Breast epithelium (tissue), 4 donors: ENCODE results near the gene PCDH9. TPM values are rescaled to one million over a fixed set of nuclear protein-coding genes. Genes with fewer than 3 reads are reported as not detected.

Experiments
- DNase-seq, 2 donors: peaks; one replicate each; pipeline ENCODE4 v3.0.0-alpha.2; 2019; ENCODE audit warnings: low spot score in 2 of 2
- H3K27ac ChIP-seq, 2 donors: fragments of 200-600 bp; sonication (generic) in 1 of 2; one replicate each; pipeline ENCODE4 v1.5.1; 2016 to 2019; ENCODE audit warnings: mild to moderate bottlenecking in 1 of 2
- H3K27me3 ChIP-seq, 2 donors: fragments of 200-600 bp; sonication (generic) in 1 of 2; one replicate each; pipeline versions ENCODE4 v1.5.1 to v1.6.0; 2017 to 2019; ENCODE audit warnings: control low read depth in 1 of 2, mild to moderate bottlenecking in 1 of 2
- H3K36me3 ChIP-seq: fragments of 200-600 bp; one replicate; pipeline ENCODE4 v1.5.1; 2019
- H3K4me1 ChIP-seq, 2 donors: fragments of 200-600 bp; sonication (generic); one replicate each; pipeline ENCODE4 v1.5.1; 2016 to 2019; ENCODE audit warnings: control low read depth in 1 of 2
- H3K4me3 ChIP-seq, 3 donors: fragments of 200-600 bp; sonication (generic); 1 replicate in 2 of 3; 2 replicates in 1 of 3; pipeline ENCODE4 v1.5.1; 2016 to 2019; ENCODE audit warnings: mild to moderate bottlenecking in 3 of 3, moderate library complexity in 2 of 3
- H3K9me3 ChIP-seq, 2 donors: fragments of 200-600 bp; sonication (generic) in 1 of 2; one replicate each; pipeline ENCODE4 v1.5.1; 2016 to 2019; ENCODE audit warnings: control low read depth in 1 of 2
- POLR2A ChIP-seq: fragments of 450-650 bp; IDR thresholded peaks from one replicate; pipeline ENCODE4 v1.6.1; 2016; ENCODE audit warnings: antibody characterized with exemption, mild to moderate bottlenecking, moderate library complexity
- POLR2AphosphoS5 ChIP-seq, 3 donors: sonication (generic); formaldehyde crosslinking; IDR thresholded peaks; one replicate each; pipeline ENCODE4 v1.6.1; 2017; ENCODE audit warnings: antibody characterized with exemption in 3 of 3
- intact Hi-C: fragments of 100-400 bp; cut with DNase I; formaldehyde crosslinking; loops from one replicate; pipeline ENCODE4 v1.15.1; 2023; ENCODE audit warnings: low total_unique reads
- total RNA-seq, 3 donors: library from RNA; depleted of rRNA; stranded (reverse); fragments of >200 nt; gene quantifications; one replicate each; pipeline ENCODE4 v1.1.0, GENCODE V29; 2016
- TF ChIP-seq, protein P1 (sequence below), 3 donors: fragments of 450-650 bp; IDR thresholded peaks; one replicate each; pipeline ENCODE4 v1.5.1; 2016 to 2017; ENCODE audit warnings: antibody characterized with exemption in 3 of 3, mild to moderate bottlenecking in 3 of 3, moderate library complexity in 3 of 3

The PCDH9 gene
- total RNA-seq, 3 donors from 2014 or later = 0.98 to 26.7 (median 3.7) TPM

DNA sequence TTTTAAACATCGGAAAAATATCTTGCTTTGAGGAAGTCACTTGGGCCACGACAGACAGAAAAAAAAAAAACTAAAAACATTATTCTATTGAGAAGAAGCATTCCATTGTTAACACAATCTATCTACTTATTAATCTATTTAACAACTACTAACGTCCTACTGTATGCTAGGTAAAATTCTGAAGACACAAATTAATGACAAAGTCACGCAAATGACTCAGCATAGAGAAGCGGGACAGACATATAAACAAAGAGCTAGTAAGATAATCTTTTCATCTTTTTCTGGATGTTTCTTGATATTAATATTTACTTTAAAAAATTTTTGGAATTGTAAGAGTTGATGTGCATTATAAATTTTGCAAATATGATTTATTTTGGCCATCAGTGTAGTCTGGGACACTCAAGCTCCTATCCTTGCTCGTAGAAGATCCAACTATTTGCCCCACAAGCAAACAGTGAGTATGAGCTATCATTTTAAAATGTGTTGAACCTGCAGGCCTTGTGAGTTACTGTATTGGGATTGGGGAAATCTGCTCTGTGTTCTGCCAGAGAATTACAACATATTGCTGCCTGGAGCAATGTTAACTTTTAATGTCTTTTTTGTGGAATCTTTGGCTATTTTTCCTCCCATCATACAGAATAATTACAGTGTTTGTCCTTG lies 109.1 kb downstream of the PCDH9 start:
- DNase-seq = no peak
- H3K36me3 ChIP-seq = no peaks in the 10 kb centered on the region
- no peak overlapping the region for H3K4me3 ChIP-seq
- intact Hi-C loops = no loop called here
- H3K27ac ChIP-seq = no peak overlapping the region
- H3K4me1 ChIP-seq = no peaks in the 10 kb centered on the region
- no peak for TF ChIP-seq POLR2A
- TF ChIP-seq, protein P1, sequence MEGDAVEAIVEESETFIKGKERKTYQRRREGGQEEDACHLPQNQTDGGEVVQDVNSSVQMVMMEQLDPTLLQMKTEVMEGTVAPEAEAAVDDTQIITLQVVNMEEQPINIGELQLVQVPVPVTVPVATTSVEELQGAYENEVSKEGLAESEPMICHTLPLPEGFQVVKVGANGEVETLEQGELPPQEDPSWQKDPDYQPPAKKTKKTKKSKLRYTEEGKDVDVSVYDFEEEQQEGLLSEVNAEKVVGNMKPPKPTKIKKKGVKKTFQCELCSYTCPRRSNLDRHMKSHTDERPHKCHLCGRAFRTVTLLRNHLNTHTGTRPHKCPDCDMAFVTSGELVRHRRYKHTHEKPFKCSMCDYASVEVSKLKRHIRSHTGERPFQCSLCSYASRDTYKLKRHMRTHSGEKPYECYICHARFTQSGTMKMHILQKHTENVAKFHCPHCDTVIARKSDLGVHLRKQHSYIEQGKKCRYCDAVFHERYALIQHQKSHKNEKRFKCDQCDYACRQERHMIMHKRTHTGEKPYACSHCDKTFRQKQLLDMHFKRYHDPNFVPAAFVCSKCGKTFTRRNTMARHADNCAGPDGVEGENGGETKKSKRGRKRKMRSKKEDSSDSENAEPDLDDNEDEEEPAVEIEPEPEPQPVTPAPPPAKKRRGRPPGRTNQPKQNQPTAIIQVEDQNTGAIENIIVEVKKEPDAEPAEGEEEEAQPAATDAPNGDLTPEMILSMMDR (IDR thresholded peaks at IDR 0.05) = no peak
- no peaks in the 10 kb centered on the region for H3K27me3 ChIP-seq
- H3K9me3 ChIP-seq = no peaks in the 10 kb centered on the region

DNA sequence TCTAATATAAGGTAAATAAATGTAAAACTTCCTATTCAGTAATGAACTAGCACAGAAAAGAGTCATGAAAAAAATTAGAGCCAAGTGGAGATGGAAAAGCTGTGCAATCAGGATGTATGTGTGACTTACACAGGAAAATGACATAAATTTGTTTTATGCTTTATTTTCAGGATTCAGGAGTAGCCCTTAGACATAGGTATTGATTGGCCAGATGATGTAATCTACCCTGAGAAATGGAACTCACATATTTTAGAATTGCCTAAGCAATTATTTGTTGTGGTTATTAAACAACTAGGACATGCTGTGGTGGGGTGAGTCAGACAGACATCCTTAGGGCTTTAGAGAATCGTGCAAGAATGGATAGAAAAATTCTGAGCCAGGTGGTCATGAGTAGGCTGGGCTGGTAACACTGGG lies 110.6 kb downstream of the PCDH9 start:
- TF ChIP-seq POLR2AphosphoS5 (IDR thresholded peaks at IDR 0.05) (no peak), POLR2A (no peak)
- TF ChIP-seq, protein P1 (IDR thresholded peaks at IDR 0.05) = no peak
- no peak for DNase-seq
- H3K27ac ChIP-seq = no peak overlapping the region
- no peaks in the 10 kb centered on the region for H3K9me3 ChIP-seq
- intact Hi-C loops = no loop called here
- no peaks in the 10 kb centered on the region for H3K36me3 ChIP-seq
- no peaks in the 10 kb centered on the region for H3K4me1 ChIP-seq
- H3K4me3 ChIP-seq = no peak overlapping the region
- H3K27me3 ChIP-seq = no peaks in the 10 kb centered on the region

DNA sequence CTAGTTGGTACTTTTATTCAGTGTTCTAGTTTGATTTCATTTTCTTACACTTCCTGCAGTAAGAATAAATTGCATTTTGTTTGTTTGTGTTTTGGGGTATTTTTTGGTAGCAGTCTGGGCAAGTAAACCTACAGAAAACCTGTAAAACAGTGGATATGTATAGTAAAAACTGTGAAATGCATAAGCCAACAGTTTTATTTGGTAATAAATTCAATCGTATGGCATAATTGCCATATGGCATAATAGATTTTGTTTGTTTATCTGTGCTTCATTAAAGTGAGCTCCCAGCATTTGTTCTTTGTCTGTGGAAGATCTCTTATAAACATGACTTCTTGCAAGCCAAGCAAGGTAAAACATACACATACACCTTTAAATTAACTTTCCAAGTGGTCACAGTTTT lies 111.9 kb downstream of the PCDH9 start:
- no peak overlapping the region for H3K27ac ChIP-seq
- no peaks in the 10 kb centered on the region for H3K4me1 ChIP-seq
- H3K36me3 ChIP-seq = no peaks in the 10 kb centered on the region
- intact Hi-C loops = no loop called here
- no peak for TF ChIP-seq POLR2AphosphoS5 (IDR thresholded peaks at IDR 0.05)
- H3K27me3 ChIP-seq = no peaks in the 10 kb centered on the region
- no peak overlapping the region for H3K4me3 ChIP-seq
- H3K9me3 ChIP-seq = no peaks in the 10 kb centered on the region
- DNase-seq = no peak

DNA sequence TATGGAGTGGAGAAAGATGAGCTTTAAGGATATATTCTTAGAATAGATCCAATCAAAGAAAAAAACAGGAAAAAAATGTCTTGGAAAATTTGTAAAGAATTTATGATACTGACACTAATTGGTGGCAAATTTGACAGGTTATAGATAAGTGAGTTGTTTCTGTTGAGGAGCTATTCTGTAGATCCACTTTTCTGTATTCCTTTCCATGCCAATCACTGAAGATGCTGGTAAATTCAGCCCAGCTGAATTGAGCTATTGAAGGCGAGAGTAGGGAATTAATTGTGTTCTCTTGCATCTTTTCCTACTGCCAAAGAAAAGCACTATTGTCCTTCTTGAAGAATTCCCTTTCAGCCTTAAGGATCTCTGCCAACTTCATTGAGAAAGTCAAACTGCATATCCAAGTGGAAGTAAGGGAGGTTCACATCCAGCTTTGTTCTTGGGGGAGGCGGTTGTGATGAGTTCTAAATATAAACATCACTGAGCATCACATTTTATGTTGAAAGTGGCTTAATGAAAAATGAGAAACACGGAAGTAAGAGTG lies 113.1 kb downstream of the PCDH9 start:
- H3K27me3 ChIP-seq = no peaks in the 10 kb centered on the region
- no peak for DNase-seq
- H3K36me3 ChIP-seq = no peaks in the 10 kb centered on the region
- no peaks in the 10 kb centered on the region for H3K9me3 ChIP-seq
- H3K4me3 ChIP-seq = no peak overlapping the region
- intact Hi-C loops = no loop called here
- TF ChIP-seq POLR2A = no peak
- TF ChIP-seq, protein P1 (IDR thresholded peaks at IDR 0.05) = no peak
- no peak for TF ChIP-seq POLR2AphosphoS5 (IDR thresholded peaks at IDR 0.05)
- H3K27ac ChIP-seq = no peak overlapping the region
- no peaks in the 10 kb centered on the region for H3K4me1 ChIP-seq

DNA sequence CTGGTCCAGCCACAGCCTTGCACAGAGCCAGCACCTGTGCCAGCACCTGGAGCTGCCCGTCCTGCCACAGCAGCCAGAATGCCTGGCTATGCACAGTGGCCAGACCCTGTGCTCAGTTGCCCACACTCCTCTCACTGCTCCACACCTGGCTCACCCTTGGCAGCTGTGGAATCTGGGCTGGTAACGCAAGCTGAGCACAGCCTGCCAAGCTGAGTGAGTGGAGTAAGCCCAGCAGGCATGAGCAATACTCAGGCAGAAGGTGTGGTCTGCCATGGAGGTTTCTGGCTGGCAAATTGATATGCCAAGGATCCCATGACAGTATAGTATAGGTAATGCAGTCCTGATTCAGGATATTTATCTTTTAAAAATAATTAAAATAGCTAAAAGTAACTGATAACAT lies 122.2 kb downstream of the PCDH9 start:
- H3K4me1 ChIP-seq = no peaks in the 10 kb centered on the region
- peaks cover 5 to 6% of the 10 kb centered on the region in 2 donors for H3K9me3 ChIP-seq
- H3K27me3 ChIP-seq = no peaks in the 10 kb centered on the region
- TF ChIP-seq POLR2A (no peak), POLR2AphosphoS5 (IDR thresholded peaks at IDR 0.05) (no peak)
- TF ChIP-seq, protein P1 (IDR thresholded peaks at IDR 0.05) = no peak
- H3K36me3 ChIP-seq = no peaks in the 10 kb centered on the region
- no peak overlapping the region for H3K27ac ChIP-seq
- DNase-seq = no peak
- intact Hi-C loops = no loop called here
- H3K4me3 ChIP-seq = no peak overlapping the region
